Pancreas (tissue), 10 donors: ENCODE measurements around the gene DMD. TPM values are rescaled to one million over a fixed set of nuclear protein-coding genes. Genes with fewer than 3 reads are reported as not detected.

Experiments used
- ATAC-seq, 4 donors: fragments of 200-7000 bp; cut with Tn5 transposase; one replicate each; pipeline versions ENCODE4 v1.8.0 to v1.9.1; 2020; ENCODE audit warnings: mild to moderate bottlenecking in 4 of 4, moderate library complexity in 4 of 4
- DNase-seq, 6 donors: peaks; one replicate each; pipeline ENCODE4 v3.0.0-alpha.2; 2020
- FAIRE-seq: peaks from 2 replicates; lab custom pipeline; 2012; peaks lifted over from hg19 to GRCh38; lab: Jason Lieb, UNC
- H3K27ac ChIP-seq, 4 donors: fragments of 200-600 bp; sonication (generic); 1 replicate in 3 of 4; 2 replicates in 1 of 4; pipeline versions ENCODE4 v1.5.0 to v1.8.0; 2020
- H3K27me3 ChIP-seq, 4 donors: fragments of 200-600 bp; one replicate each; pipeline ENCODE4 v1.8.0; 2021
- H3K36me3 ChIP-seq, 3 donors: fragments of 200-600 bp; sonication (generic) in 1 of 3; one replicate each; pipeline versions ENCODE4 v1.5.0 to v1.8.0; 2020 to 2021
- H3K4me1 ChIP-seq, 3 donors: fragments of 200-600 bp; one replicate each; pipeline ENCODE4 v1.8.0; 2021
- H3K4me3 ChIP-seq, 4 donors: fragments of 200-600 bp; sonication (generic) in 2 of 4; one replicate each; pipeline versions ENCODE4 v1.5.0 to v1.8.0; 2020 to 2021
- H3K9me3 ChIP-seq, 4 donors: fragments of 200-600 bp; one replicate each; pipeline ENCODE4 v1.8.0; 2021
- CTCF ChIP-seq, 4 donors: fragments of 200-600 bp; sonication (generic) in 3 of 4; IDR thresholded peaks; one replicate each; pipeline versions ENCODE4 v1.5.0 to v1.8.0; 2021; ENCODE audit warnings: antibody characterized with exemption in 4 of 4
- WGBS, 2 donors: extraction: QIAGEN DNeasy Blood & Tissue Kit; methylation state at CpG; one replicate each; pipeline ENCODE4 v1.1.7; 2013; 5-methylcytosine and 5-hydroxymethylcytosine counted together
- intact Hi-C, 3 donors: fragments of 100-400 bp; cut with DNase I; formaldehyde crosslinking; loops; one replicate each; pipeline versions ENCODE4 v1.11.1 to v1.14.2; 2022
- polyA plus RNA-seq, 2 donors: library from polyadenylated mRNA; stranded (reverse); fragments of 200-250 nt; gene quantifications; one replicate each; pipeline ENCODE4 v1.2.3, GENCODE V29; 2013
- total RNA-seq, 6 donors: library from RNA; stranded (reverse); fragmentation: NEBNext Ultra II Directional in 4 of 6; extraction: Animal tissue kit (Norgen Biotek cat#: 25700) in 4 of 6; gene quantifications; one replicate each; pipeline versions ENCODE4 v1.2.1 to v1.2.4, GENCODE V29; 2021 to 2023
- donor health status: healthy with polysubstance abuse.
- donor health status: DM: no; HTN: no; CAD: no; lungs with moderate emphysema.
- donor health status: DM: no; HTN: no; CAD: no.
- donor health status: control.
- donor health status: control.
- donor health status: Bipolar disorder and iron deficiency.
- donor health status: DM: yes; HTN: yes; CAD: no.
- donor health status: DM: no; HTN: no; CAD: no.
- donor health status: DM: no; HTN: no; CAD: no.
- donor health status: DM: yes; HTN: yes; CAD: no.

The DMD gene
- total and polyA plus RNA-seq, 8 donors: 9.1 to 46.5 (median 32.1) TPM

- TF ChIP-seq CTCF (IDR thresholded peaks at IDR 0.05): no peak
- ATAC-seq (no peak), DNase-seq (no peak), FAIRE-seq (no peak)
- Histone ChIP-seq H3K4me1 (no peaks in the 10 kb centered on the region), H3K27ac (no peak overlapping the region), H3K9me3 (no peaks in the 10 kb centered on the region), H3K27me3 (peaks cover 0 to 13% (median 0%) of the 10 kb centered on the region in 4 donors), H3K36me3 (no peaks in the 10 kb centered on the region), H3K4me3 (no peak overlapping the region)
- intact Hi-C loops: no loop called here
- WGBS, 2 donors: 44 to 49% methylated on average over 6 of the region's 6 CpGs
These were observed 1694.8 kb downstream of the DMD start for GRCh38 chrX:31516527-31516926.

GRCh38 chrX:31508338-31508737, 1703.0 kb downstream of the DMD start:
- Histone ChIP-seq H3K27ac (peak overlapping the region in 1 of 4 donors; percentile 7), H3K27me3 (peaks cover 0 to 3% (median 0%) of the 10 kb centered on the region in 4 donors), H3K4me3 (no peak overlapping the region), H3K36me3 (no peaks in the 10 kb centered on the region), H3K4me1 (no peaks in the 10 kb centered on the region), H3K9me3 (no peaks in the 10 kb centered on the region)
- 32 to 40% methylated on average over 4 of the region's 4 CpGs for WGBS, 2 donors
- intact Hi-C loops: no loop called here
- peak; percentile 30 to 95 (median 86) for ATAC-seq
- FAIRE-seq: peak; percentile 98
- DNase-seq: peak in 2 of 6 donors; percentile 9 to 30
- no peak for TF ChIP-seq CTCF (IDR thresholded peaks at IDR 0.05)

- no peaks in the 10 kb centered on the region for H3K36me3 ChIP-seq
- no peak for ATAC-seq
- peak; percentile 63 for FAIRE-seq
- intact Hi-C loops: no loop called here
- no peak for TF ChIP-seq CTCF (IDR thresholded peaks at IDR 0.05)
- no peaks in the 10 kb centered on the region for H3K4me1 ChIP-seq
- DNase-seq: no peak
- no peak overlapping the region for H3K4me3 ChIP-seq
- H3K27ac ChIP-seq: no peak overlapping the region
- no peaks in the 10 kb centered on the region for H3K9me3 ChIP-seq
- peaks cover 0 to 3% (median 0%) of the 10 kb centered on the region in 4 donors for H3K27me3 ChIP-seq
- WGBS, 2 donors: 69 to 77% methylated on average over 3 of the region's 3 CpGs
These were observed 1704.4 kb downstream of the DMD start for GRCh38 chrX:31506928-31507327.

- Histone ChIP-seq H3K36me3 (no peaks in the 10 kb centered on the region), H3K4me1 (no peaks in the 10 kb centered on the region), H3K27ac (no peak overlapping the region), H3K9me3 (no peaks in the 10 kb centered on the region), H3K27me3 (peaks cover 0 to 3% (median 0%) of the 10 kb centered on the region in 4 donors), H3K4me3 (no peak overlapping the region)
- ATAC-seq (no peak), FAIRE-seq (peak; percentile 54), DNase-seq (no peak)
- intact Hi-C loops: no loop called here
- TF ChIP-seq CTCF (IDR thresholded peaks at IDR 0.05): no peak
- whole genome bisulfite sequencing, 2 donors: 54 to 55% methylated on average over 3 of the region's 3 CpGs
These were observed 1705.0 kb downstream of the DMD start for GRCh38 chrX:31506360-31506759.

- FAIRE-seq (no peak), ATAC-seq (no peak), DNase-seq (no peak)
- Histone ChIP-seq H3K27me3 (no peaks in the 10 kb centered on the region), H3K27ac (no peak overlapping the region), H3K9me3 (no peaks in the 10 kb centered on the region), H3K4me1 (no peaks in the 10 kb centered on the region), H3K36me3 (no peaks in the 10 kb centered on the region), H3K4me3 (no peak overlapping the region)
- no peak for TF ChIP-seq CTCF (IDR thresholded peaks at IDR 0.05)
- WGBS, 2 donors: 31 to 38% methylated on average over 1 of the region's 1 CpG
- intact Hi-C loops: no loop called here
These were observed 1710.4 kb downstream of the DMD start for GRCh38 chrX:31500921-31501320.
